ENCODE data around the gene DRG2. TPM values are rescaled to one million over a fixed set of nuclear protein-coding genes. Genes with fewer than 3 reads are reported as not detected.

DRG2 gene
- total and polyA plus RNA-seq, 9 donors: 18.1 to 45.9 (median 35.5) TPM

DNA sequence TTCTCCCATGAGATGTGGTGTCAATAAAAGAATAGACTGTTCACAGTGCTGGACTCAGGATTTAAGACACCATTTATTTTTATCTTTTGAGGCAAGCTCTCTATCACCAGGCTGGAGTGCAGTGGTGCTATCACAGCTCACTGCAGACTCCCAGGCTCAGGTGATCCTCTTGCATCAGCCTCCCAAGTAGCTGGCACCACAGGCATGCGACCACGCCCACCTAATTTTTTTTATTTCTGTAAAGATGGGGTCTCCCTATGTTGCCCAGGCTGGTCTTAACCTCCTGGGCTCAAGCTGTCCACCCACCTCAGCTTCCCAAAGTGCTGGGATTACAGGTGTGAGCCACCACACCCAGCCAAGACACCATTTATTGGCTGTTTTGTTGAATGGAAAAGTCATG, 18.6 kb upstream of the DRG2 start:
- no peak overlapping the region for H3K27ac ChIP-seq
- H3K9me3 ChIP-seq: no peaks in the 10 kb centered on the region
- 96 to 100% (median 98%) methylated on average over 2 of the region's 2 CpGs for WGBS, 3 donors
- no peaks in the 10 kb centered on the region for H3K36me3 ChIP-seq
- TF ChIP-seq, protein P1, sequence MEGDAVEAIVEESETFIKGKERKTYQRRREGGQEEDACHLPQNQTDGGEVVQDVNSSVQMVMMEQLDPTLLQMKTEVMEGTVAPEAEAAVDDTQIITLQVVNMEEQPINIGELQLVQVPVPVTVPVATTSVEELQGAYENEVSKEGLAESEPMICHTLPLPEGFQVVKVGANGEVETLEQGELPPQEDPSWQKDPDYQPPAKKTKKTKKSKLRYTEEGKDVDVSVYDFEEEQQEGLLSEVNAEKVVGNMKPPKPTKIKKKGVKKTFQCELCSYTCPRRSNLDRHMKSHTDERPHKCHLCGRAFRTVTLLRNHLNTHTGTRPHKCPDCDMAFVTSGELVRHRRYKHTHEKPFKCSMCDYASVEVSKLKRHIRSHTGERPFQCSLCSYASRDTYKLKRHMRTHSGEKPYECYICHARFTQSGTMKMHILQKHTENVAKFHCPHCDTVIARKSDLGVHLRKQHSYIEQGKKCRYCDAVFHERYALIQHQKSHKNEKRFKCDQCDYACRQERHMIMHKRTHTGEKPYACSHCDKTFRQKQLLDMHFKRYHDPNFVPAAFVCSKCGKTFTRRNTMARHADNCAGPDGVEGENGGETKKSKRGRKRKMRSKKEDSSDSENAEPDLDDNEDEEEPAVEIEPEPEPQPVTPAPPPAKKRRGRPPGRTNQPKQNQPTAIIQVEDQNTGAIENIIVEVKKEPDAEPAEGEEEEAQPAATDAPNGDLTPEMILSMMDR (IDR thresholded peaks at IDR 0.05): no peak
- H3K4me1 ChIP-seq (ENCODE audit: insufficient read depth): no peaks in the 10 kb centered on the region
- DNase-seq: no peak
- intact Hi-C loops (cut with DNase I): no loop called here
- no peaks in the 10 kb centered on the region for H3K27me3 ChIP-seq
- H3K4me3 ChIP-seq: no peak overlapping the region

DNA sequence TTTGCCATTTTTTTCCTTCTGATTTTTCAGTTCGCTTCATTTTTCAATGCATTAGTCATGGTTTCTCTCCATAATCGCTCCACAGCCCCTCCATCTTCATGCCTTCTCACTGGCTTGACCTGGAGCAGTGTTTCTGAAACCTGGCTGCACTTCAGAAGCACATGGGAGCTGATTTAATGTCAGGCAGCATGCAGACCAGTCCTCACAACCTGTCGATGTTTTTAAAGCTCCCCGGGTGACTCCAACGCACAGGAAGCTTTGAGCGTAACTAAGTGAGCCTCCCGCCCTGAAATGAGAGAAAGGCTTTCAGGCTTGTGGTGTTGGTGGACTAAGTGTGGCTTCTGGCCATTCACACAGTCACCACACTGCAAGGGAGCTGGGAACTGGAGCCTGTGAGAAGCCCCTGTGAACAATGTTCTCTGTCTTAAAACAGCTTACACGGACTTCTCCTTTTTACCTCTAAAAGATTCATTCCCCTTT, 16.8 kb upstream of the DRG2 start:
- TF ChIP-seq, protein P1 (IDR thresholded peaks at IDR 0.05): no peak
- TF ChIP-seq EP300 (IDR thresholded peaks at IDR 0.05) (no peak), POLR2A (IDR thresholded peaks at IDR 0.05) (no peak)
- intact Hi-C loops (cut with DNase I): no loop called here
- H3K4me3 ChIP-seq: no peak overlapping the region

GRCh38 chr17:18071751-18072150, 16.0 kb upstream of the DRG2 start:
- Histone ChIP-seq H3K4me3 (no peak overlapping the region), H3K36me3 (no peaks in the 10 kb centered on the region), H3K27me3 (no peaks in the 10 kb centered on the region), H3K9me3 (no peaks in the 10 kb centered on the region), H3K4me1 (ENCODE audit: insufficient read depth) (no peaks in the 10 kb centered on the region), H3K27ac (no peak overlapping the region)
- DNase-seq: no peak
- intact Hi-C loops (cut with DNase I): no loop called here
- TF ChIP-seq EP300 (IDR thresholded peaks at IDR 0.05) (no peak), POLR2A (IDR thresholded peaks at IDR 0.05) (no peak)
- TF ChIP-seq, protein P1 (IDR thresholded peaks at IDR 0.05): no peak

More for the DNA sequence above, 16.8 kb upstream of the DRG2 start:
- Histone ChIP-seq H3K4me1 (ENCODE audit: insufficient read depth) (no peaks in the 10 kb centered on the region), H3K27ac (no peak overlapping the region), H3K27me3 (no peaks in the 10 kb centered on the region), H3K36me3 (no peaks in the 10 kb centered on the region), H3K9me3 (no peaks in the 10 kb centered on the region)
- WGBS, 3 donors: 1 to 2% (median 1%) methylated on average over 8 of the region's 8 CpGs
- peak in 1 of 5 donors; percentile 13 for DNase-seq

DNA sequence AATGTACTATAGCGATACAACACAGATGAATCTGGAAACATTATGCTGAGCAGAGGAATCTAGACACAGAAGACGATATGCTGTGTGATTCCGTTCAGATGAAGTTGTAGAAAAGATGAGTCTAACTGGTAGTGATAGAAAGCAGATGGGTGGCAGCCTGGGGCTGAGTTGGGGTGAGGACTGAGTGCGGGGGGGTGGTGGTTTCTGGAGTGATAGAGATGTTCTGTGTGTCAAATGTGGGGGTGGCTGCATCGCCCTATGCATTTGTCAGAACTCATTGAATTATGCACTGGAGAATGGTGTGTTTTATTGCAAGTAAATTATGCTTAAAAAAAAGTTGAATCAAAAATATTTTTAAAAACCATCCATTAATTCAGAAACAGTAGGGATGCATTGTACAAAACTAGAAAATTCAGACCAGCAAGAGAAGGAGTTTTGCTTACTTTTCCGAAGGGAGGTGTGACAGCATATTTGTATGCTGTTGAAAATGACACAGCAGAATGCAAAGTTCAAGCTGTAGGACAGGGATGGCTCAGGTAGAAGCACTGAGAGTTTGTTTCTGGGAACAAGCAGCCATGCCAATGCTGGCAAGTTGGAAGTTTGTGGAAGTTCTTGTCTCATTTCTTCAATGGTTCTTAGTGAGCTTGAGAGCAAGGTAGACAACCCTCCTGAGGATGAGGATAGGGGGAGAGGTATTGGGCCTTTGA, 13.0 kb upstream of the DRG2 start:
- Histone ChIP-seq H3K27ac (no peak overlapping the region), H3K36me3 (no peaks in the 10 kb centered on the region), H3K9me3 (no peaks in the 10 kb centered on the region), H3K27me3 (no peaks in the 10 kb centered on the region), H3K4me1 (ENCODE audit: insufficient read depth) (no peaks in the 10 kb centered on the region), H3K4me3 (no peak overlapping the region)
- 70 to 75% (median 71%) methylated on average over 6 of the region's 6 CpGs for WGBS, 3 donors
- TF ChIP-seq POLR2A (IDR thresholded peaks at IDR 0.05): no peak
- TF ChIP-seq, protein P1 (IDR thresholded peaks at IDR 0.05): no peak
- TF ChIP-seq EP300 (IDR thresholded peaks at IDR 0.05): no peak
- DNase-seq: no peak
- intact Hi-C loops (cut with DNase I): no loop called here
